Natural killer cell (primary cell): ENCODE results near the gene SNX20. TPM values are rescaled to one million over a fixed set of nuclear protein-coding genes. Genes with fewer than 3 reads are reported as not detected.

Source experiments
- ATAC-seq, 3 donors: fragments of 150-1000 bp in 2 of 3; fragments of 200-7000 bp in 1 of 3; cut with Tn5 transposase; 1 replicate in 1 of 3; 2 replicates in 2 of 3; pipeline ENCODE4 v1.10.0; 2021; ENCODE audit warnings: mild to moderate bottlenecking in 2 of 3, moderate library complexity in 2 of 3
- DNase-seq, 2 donors: peaks; one replicate each; pipeline versions ENCODE4 v3.0.0 to v3.0.0-alpha.2; 2013 to 2021; ENCODE audit warnings: mixed read lengths in 1 of 2
- H3K27ac ChIP-seq: one replicate; pipeline ENCODE4 v1.5.1; 2013; ENCODE audit warnings: mild to moderate bottlenecking, low read length
- H3K27me3 ChIP-seq: one replicate; pipeline ENCODE4 v1.6.1; 2013; ENCODE audit warnings: low read length; ENCODE audit not compliant: control insufficient read depth, insufficient read depth
- H3K36me3 ChIP-seq: one replicate; pipeline ENCODE4 v1.6.1; 2013; ENCODE audit warnings: low read length; ENCODE audit not compliant: control insufficient read depth, insufficient read depth
- H3K4me1 ChIP-seq: one replicate; pipeline ENCODE4 v1.6.1; 2013; ENCODE audit warnings: low read length; ENCODE audit not compliant: control insufficient read depth, insufficient read depth
- H3K4me3 ChIP-seq: one replicate; pipeline ENCODE4 v1.5.1; 2013; ENCODE audit warnings: low read length
- H3K9me3 ChIP-seq: one replicate; pipeline ENCODE4 v1.6.1; 2013; ENCODE audit warnings: low read length; ENCODE audit not compliant: control insufficient read depth, insufficient read depth
- H3K27ac Mint-ChIP-seq, 2 donors: one replicate each; pipeline ENCODE4 v1.8.0; 2022; ENCODE audit warnings: mild to moderate bottlenecking in 2 of 2, mixed read lengths in 2 of 2, moderate library complexity in 1 of 2
- H3K27me3 Mint-ChIP-seq, 2 donors: one replicate each; pipeline ENCODE4 v1.8.0; 2022; ENCODE audit warnings: low read depth in 2 of 2, mixed read lengths in 2 of 2
- H3K36me3 Mint-ChIP-seq: one replicate; pipeline ENCODE4 v1.8.0; 2022; ENCODE audit warnings: mixed read lengths
- H3K4me1 Mint-ChIP-seq, 2 donors: one replicate each; pipeline ENCODE4 v1.8.0; 2022; ENCODE audit warnings: mixed read lengths in 2 of 2
- H3K4me3 Mint-ChIP-seq: one replicate; pipeline ENCODE4 v1.8.0; 2022; ENCODE audit warnings: mild to moderate bottlenecking, moderate library complexity, mixed read lengths
- H3K9me3 Mint-ChIP-seq, 2 donors: one replicate each; pipeline ENCODE4 v1.8.0; 2022; ENCODE audit warnings: mixed read lengths in 2 of 2
- CTCF ChIP-seq: fragments of 200-600 bp; IDR thresholded peaks from one replicate; pipeline ENCODE4 v1.8.0; 2022; ENCODE audit warnings: antibody characterized with exemption
- WGBS: methylation state at CpG from one replicate; pipeline ENCODE4 v1.1.7; 2013; ENCODE audit warnings: missing lambda C conversion rate; ENCODE audit not compliant: insufficient coverage; 5-methylcytosine and 5-hydroxymethylcytosine counted together
- intact Hi-C: fragments of 100-400 bp; cut with micrococcal nuclease; formaldehyde crosslinking; loops from one replicate; pipeline ENCODE4 v1.14.2; 2022
- total RNA-seq, 4 donors: library from RNA; stranded (reverse); fragments of 120-200 nt in 1 of 4; gene quantifications; one replicate each; pipeline versions ENCODE4 v1.2.3 to v1.2.4, GENCODE V29; 2013 to 2022

The SNX20 gene
- total RNA-seq, 3 donors from 2014 or later (not counting 1 experiment from before 2014, with no cell fraction given) = 33.0 to 53.9 (median 51.7) TPM

- peak overlapping the region; percentile 19 to 51 for H3K27ac Mint-ChIP-seq
- H3K4me3 ChIP-seq = no peak overlapping the region
- DNase-seq (no peak), ATAC-seq (no peak)
- H3K4me3 Mint-ChIP-seq = no peak overlapping the region
- H3K27me3 Mint-ChIP-seq = no peaks in the 10 kb centered on the region
- H3K9me3 ChIP-seq = no peaks in the 10 kb centered on the region
- H3K36me3 Mint-ChIP-seq = peaks cover 7% of the 10 kb centered on the region
- intact Hi-C loops = no loop called here
- H3K4me1 ChIP-seq = peaks cover 41% of the 10 kb centered on the region
- no peak overlapping the region for H3K27ac ChIP-seq
- no peaks in the 10 kb centered on the region for H3K36me3 ChIP-seq
- peaks cover 35 to 44% of the 10 kb centered on the region in 2 donors for H3K4me1 Mint-ChIP-seq
- H3K27me3 ChIP-seq = no peaks in the 10 kb centered on the region
- TF ChIP-seq CTCF = no peak
- 97% methylated on average over 8 of the region's 9 CpGs for WGBS
- H3K9me3 Mint-ChIP-seq = no peaks in the 10 kb centered on the region
Observed at GRCh38 chr16:50718761-50719400, 37.8 kb upstream of the SNX20 start.

DNA sequence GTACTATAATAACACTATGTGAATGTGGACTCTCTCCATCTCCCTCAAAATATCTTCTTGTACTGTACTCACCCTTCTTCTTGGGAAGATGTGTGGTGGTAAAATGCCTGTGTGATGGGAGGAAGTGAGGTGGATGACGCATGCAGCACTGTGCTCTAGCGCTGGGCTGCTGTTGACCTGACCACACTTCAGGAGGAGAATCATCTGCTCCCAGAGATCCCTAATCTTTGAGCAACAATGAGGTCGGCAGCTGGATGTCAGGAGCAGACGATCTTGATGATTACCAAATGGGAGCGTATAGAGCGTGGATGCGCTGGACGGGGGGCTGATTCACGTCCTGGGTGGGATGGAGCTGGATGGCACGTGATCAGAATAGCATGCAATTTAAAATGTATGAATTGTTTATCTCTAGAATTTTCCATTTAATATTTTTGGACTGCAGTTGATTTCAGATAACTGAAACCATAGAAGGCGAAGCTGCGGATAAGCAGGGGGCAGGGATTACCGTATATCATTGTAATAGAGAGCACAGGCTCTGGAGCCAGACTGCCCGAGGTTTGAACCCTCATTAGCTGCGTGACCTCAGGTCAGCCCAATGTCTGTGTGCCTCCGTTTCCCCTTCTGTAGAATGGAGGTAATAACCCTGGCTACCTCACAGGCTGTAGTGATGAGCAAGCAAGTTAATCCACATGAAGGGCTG lies 37.1 kb upstream of the SNX20 start:
- H3K4me3 ChIP-seq = no peak overlapping the region
- H3K27ac ChIP-seq = no peak overlapping the region
- no peaks in the 10 kb centered on the region for H3K36me3 ChIP-seq
- TF ChIP-seq CTCF = no peak
- WGBS = 90% methylated on average over 16 of the region's 16 CpGs
- peaks cover 40% of the 10 kb centered on the region for H3K4me1 ChIP-seq
- intact Hi-C loops = no loop called here
- H3K9me3 Mint-ChIP-seq = no peaks in the 10 kb centered on the region
- no peak overlapping the region for H3K4me3 Mint-ChIP-seq
- H3K27me3 Mint-ChIP-seq = no peaks in the 10 kb centered on the region
- H3K36me3 Mint-ChIP-seq = peaks cover 6% of the 10 kb centered on the region
- H3K9me3 ChIP-seq = no peaks in the 10 kb centered on the region
- DNase-seq = no peak
- no peak for ATAC-seq
- H3K4me1 Mint-ChIP-seq = peaks cover 30 to 38% of the 10 kb centered on the region in 2 donors
- peak overlapping the region; percentile 19 to 51 for H3K27ac Mint-ChIP-seq
- H3K27me3 ChIP-seq = no peaks in the 10 kb centered on the region

GRCh38 chr16:50717494-50717893 lies 36.4 kb upstream of the SNX20 start:
- H3K27ac Mint-ChIP-seq = peak overlapping the region; percentile 34 to 38
- Histone ChIP-seq H3K27ac (no peak overlapping the region), H3K27me3 (no peaks in the 10 kb centered on the region), H3K36me3 (no peaks in the 10 kb centered on the region), H3K4me1 (peaks cover 34% of the 10 kb centered on the region), H3K4me3 (no peak overlapping the region), H3K9me3 (no peaks in the 10 kb centered on the region)
- peaks cover 1% of the 10 kb centered on the region for H3K36me3 Mint-ChIP-seq
- intact Hi-C loops = no loop called here
- H3K4me1 Mint-ChIP-seq = peaks cover 23 to 31% of the 10 kb centered on the region in 2 donors
- no peak for DNase-seq
- H3K4me3 Mint-ChIP-seq = no peak overlapping the region
- no peak for ATAC-seq
- H3K27me3 Mint-ChIP-seq = no peaks in the 10 kb centered on the region
- no peaks in the 10 kb centered on the region for H3K9me3 Mint-ChIP-seq
- WGBS = 100% methylated on average over 3 of the region's 5 CpGs
- no peak for TF ChIP-seq CTCF
